ENCODE results near the gene CNTNAP5.

DNA sequence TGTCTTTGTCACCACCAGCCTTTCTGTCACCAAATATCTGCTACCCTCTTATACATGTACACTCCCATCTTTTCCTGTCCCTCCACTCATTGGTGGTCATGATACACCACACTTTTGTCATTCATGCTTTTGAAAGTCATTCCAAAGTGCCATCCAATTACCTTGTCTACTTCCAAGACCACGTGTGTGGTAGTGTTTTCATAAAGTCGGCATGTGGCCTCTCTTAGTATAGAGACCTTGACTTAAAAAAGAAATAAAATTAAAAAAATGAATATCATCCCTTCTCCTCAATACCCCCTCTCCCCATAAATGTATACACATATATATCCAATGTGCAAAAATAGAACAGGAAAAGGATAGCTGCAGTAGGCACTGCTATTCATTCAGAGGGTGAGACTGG is 271.4 kb downstream of the CNTNAP5 start:
- TF ChIP-seq, protein P1, sequence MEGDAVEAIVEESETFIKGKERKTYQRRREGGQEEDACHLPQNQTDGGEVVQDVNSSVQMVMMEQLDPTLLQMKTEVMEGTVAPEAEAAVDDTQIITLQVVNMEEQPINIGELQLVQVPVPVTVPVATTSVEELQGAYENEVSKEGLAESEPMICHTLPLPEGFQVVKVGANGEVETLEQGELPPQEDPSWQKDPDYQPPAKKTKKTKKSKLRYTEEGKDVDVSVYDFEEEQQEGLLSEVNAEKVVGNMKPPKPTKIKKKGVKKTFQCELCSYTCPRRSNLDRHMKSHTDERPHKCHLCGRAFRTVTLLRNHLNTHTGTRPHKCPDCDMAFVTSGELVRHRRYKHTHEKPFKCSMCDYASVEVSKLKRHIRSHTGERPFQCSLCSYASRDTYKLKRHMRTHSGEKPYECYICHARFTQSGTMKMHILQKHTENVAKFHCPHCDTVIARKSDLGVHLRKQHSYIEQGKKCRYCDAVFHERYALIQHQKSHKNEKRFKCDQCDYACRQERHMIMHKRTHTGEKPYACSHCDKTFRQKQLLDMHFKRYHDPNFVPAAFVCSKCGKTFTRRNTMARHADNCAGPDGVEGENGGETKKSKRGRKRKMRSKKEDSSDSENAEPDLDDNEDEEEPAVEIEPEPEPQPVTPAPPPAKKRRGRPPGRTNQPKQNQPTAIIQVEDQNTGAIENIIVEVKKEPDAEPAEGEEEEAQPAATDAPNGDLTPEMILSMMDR (IDR thresholded peaks at IDR 0.05) = no peak
- TF ChIP-seq POLR2A (IDR thresholded peaks at IDR 0.05) (no peak), EP300 (IDR thresholded peaks at IDR 0.05; ENCODE audit: low read depth) (no peak)
